Measurements from ENCODE around the gene APOC3. TPM values are rescaled to one million over a fixed set of nuclear protein-coding genes. Genes with fewer than 3 reads are reported as not detected.
"Not testable (repeated sequence)": the region's sequence is repeated elsewhere in the genome, so short reads cannot be mapped to it uniquely, and the experiment has no call there.

The APOC3 gene
- total RNA-seq, 1 experiment from 2014 or later: 128 TPM

GRCh38 chr11:116833816-116834534 is 4.3 kb downstream of the APOC3 start:
- CTCF ChIA-PET: interaction anchor here (0.7 to 1.1 kb wide), 3 partner anchors 23 to 76 kb away, joined by 3 to 8 read pairs (median 3); no protein-coding TSS in a partner anchor
- intact Hi-C loops (cut with micrococcal nuclease; ENCODE audit: unreplicated experiment): no loop called here
- Histone ChIP-seq H3K4me1 (peaks cover 83% of the 10 kb centered on the region), H3K9me3 (peaks cover 7% of the 10 kb centered on the region), H3K27me3 (replicated peaks; ENCODE audit: control insufficient read depth, insufficient read depth, low read length) (no peaks in the 10 kb centered on the region), H3K36me3 (ENCODE audit: control insufficient read depth, insufficient read depth, low read length) (peaks cover 5% of the 10 kb centered on the region; the same call in 1 of the 2 replicates), H3K4me3 (ENCODE audit: low read depth, low read length) (no peak overlapping the region)
- peaks cover 44% of the 10 kb centered on the region for H3K36me3 Mint-ChIP-seq (ENCODE audit: insufficient read depth, unreplicated experiment)
- TF ChIP-seq CTCF (IDR thresholded peaks at IDR 0.05; ENCODE audit: insufficient read depth in 1 of 2, low read depth in 1 of 2, low read length in 1 of 2, severe bottlenecking in 1 of 2, unreplicated experiment in 1 of 2): no peak
- no peak overlapping the region for H3K4me3 Mint-ChIP-seq (ENCODE audit: unreplicated experiment)
- BruUV-seq (replicated peaks): no TSS peak
- peaks cover 10% of the 10 kb centered on the region for H3K9me3 Mint-ChIP-seq (ENCODE audit: unreplicated experiment)
- peaks cover 59% of the 10 kb centered on the region for H3K4me1 Mint-ChIP-seq (ENCODE audit: low read depth, unreplicated experiment)
- no peak for DNase-seq
- H3K27ac Mint-ChIP-seq (ENCODE audit: unreplicated experiment): peak overlapping the region; percentile 93
- H3K27me3 Mint-ChIP-seq (ENCODE audit: insufficient read depth, unreplicated experiment): no peaks in the 10 kb centered on the region
- POLR2A ChIA-PET: interaction anchor here (0.5 to 1.1 kb wide), 2 partner anchors 17 to 26 kb away, joined by 3 read pairs; no protein-coding TSS in a partner anchor

- not testable (repeated sequence) for H3K9me3 ChIP-seq; H3K36me3 ChIP-seq (ENCODE audit: control insufficient read depth, insufficient read depth, low read length); H3K9me3 Mint-ChIP-seq (ENCODE audit: unreplicated experiment); H3K27me3 Mint-ChIP-seq (ENCODE audit: insufficient read depth, unreplicated experiment); DNase-seq; BruUV-seq (replicated peaks); H3K4me3 ChIP-seq (ENCODE audit: low read depth, low read length); H3K27me3 ChIP-seq (replicated peaks; ENCODE audit: control insufficient read depth, insufficient read depth, low read length)
- ChIA-PET CTCF (interaction anchor here (0.7 to 3.8 kb wide), 4 partner anchors 12 to 76 kb away, joined by 3 to 50 read pairs (median 6); partner anchors contain the start of genes APOA4 and APOA5), POLR2A (interaction anchor here (0.5 to 1.1 kb wide), 2 partner anchors 18 to 26 kb away, joined by 3 read pairs; no protein-coding TSS in a partner anchor)
- Mint-ChIP-seq H3K4me1 (ENCODE audit: low read depth, unreplicated experiment) (peaks cover 62% of the 10 kb centered on the region), H3K4me3 (ENCODE audit: unreplicated experiment) (peak overlapping the region; percentile 5), H3K27ac (ENCODE audit: unreplicated experiment) (peak overlapping the region; percentile 58), H3K36me3 (ENCODE audit: insufficient read depth, unreplicated experiment) (peaks cover 44% of the 10 kb centered on the region)
- intact Hi-C loops (cut with micrococcal nuclease; ENCODE audit: unreplicated experiment): loop anchor here (5.0 kb wide), 1 partner anchor 102 kb away; no protein-coding TSS in a partner anchor
- peaks cover 84% of the 10 kb centered on the region for H3K4me1 ChIP-seq
These were observed 4.9 kb downstream of the APOC3 start for GRCh38 chr11:116834535-116835041.

GRCh38 chr11:116835042-116835772 is 5.5 kb downstream of the APOC3 start:
- peaks cover 7% of the 10 kb centered on the region for H3K9me3 ChIP-seq
- peaks cover 64% of the 10 kb centered on the region for H3K4me1 Mint-ChIP-seq (ENCODE audit: low read depth, unreplicated experiment)
- peaks cover 84% of the 10 kb centered on the region for H3K4me1 ChIP-seq
- POLR2A ChIA-PET: interaction anchor here (0.6 to 2.9 kb wide), 4 partner anchors 27 to 271 kb away, joined by 3 to 24 read pairs (median 12); partner anchors contain the start of genes APOA5 and ZPR1
- peak overlapping the region; percentile 5 for H3K4me3 Mint-ChIP-seq (ENCODE audit: unreplicated experiment)
- peak overlapping the region; percentile 58 for H3K27ac Mint-ChIP-seq (ENCODE audit: unreplicated experiment)
- BruUV-seq (replicated peaks): no TSS peak
- H3K36me3 ChIP-seq (ENCODE audit: control insufficient read depth, insufficient read depth, low read length): peaks cover 5% of the 10 kb centered on the region; the same call in 1 of the 2 replicates
- H3K9me3 Mint-ChIP-seq (ENCODE audit: unreplicated experiment): peaks cover 10% of the 10 kb centered on the region
- H3K36me3 Mint-ChIP-seq (ENCODE audit: insufficient read depth, unreplicated experiment): peaks cover 44% of the 10 kb centered on the region
- TF ChIP-seq CTCF (IDR thresholded peaks at IDR 0.05; ENCODE audit: insufficient read depth in 1 of 2, low read depth in 1 of 2, low read length in 1 of 2, severe bottlenecking in 1 of 2, unreplicated experiment in 1 of 2): no peak
- CTCF ChIA-PET: interaction anchor here (0.6 to 3.8 kb wide), 16 partner anchors 8 to 103 kb away, joined by 3 to 50 read pairs (median 4); partner anchors contain the start of genes APOA4, APOA5, BUD13 and ZPR1
- H3K27me3 Mint-ChIP-seq (ENCODE audit: insufficient read depth, unreplicated experiment): no peaks in the 10 kb centered on the region
- no peaks in the 10 kb centered on the region for H3K27me3 ChIP-seq (replicated peaks; ENCODE audit: control insufficient read depth, insufficient read depth, low read length)
- intact Hi-C loops (cut with micrococcal nuclease; ENCODE audit: unreplicated experiment): loop anchor here (5.0 kb wide), 1 partner anchor 103 kb away; no protein-coding TSS in a partner anchor
- H3K4me3 ChIP-seq (ENCODE audit: low read depth, low read length): no peak overlapping the region
- no peak for DNase-seq

Measured in Caco-2 (cell line).